Renal cortex interstitium (tissue), 11 donors: ENCODE measurements around the gene SUMO3. TPM values are rescaled to one million over a fixed set of nuclear protein-coding genes. Genes with fewer than 3 reads are reported as not detected.
"Not testable (repeated sequence)": the region's sequence is repeated elsewhere in the genome, so short reads cannot be mapped to it uniquely, and the experiment has no call there.

ENCODE experiments used
- DNase-seq, 11 donors: peaks; one replicate each; pipeline ENCODE4 v3.0.0-alpha.2; 2013; ENCODE audit warnings: low read depth in 9 of 11, low spot score in 4 of 11; ENCODE audit errors: extremely low read depth in 1 of 11
- polyA plus RNA-seq, 3 donors: library from polyadenylated mRNA; unstranded; fragments of 120-200 nt; gene quantifications; one replicate each; pipeline ENCODE4 v1.2.1, GENCODE V29; 2013; ENCODE audit not compliant: insufficient read length in 3 of 3

The SUMO3 gene
- polyA plus RNA-seq, 3 donors: 93.3 to 123 (median 115) TPM

DNA sequence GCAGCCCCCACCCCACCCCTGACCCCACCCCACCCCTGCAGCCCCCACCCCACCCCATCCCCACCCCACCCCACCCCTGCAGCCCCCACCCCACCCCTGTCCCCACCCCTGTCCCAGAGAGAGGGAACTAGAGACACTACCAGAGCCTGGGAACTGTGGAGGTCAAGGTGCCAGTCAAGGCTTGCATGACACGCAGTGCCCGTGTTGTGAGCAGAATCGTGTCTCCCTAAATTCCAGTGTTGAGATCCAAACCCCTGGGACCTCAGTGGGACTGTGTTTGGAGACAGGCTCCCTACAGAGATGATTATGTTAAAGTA is 18.4 kb upstream of the SUMO3 start:
- DNase-seq: no peak

DNA sequence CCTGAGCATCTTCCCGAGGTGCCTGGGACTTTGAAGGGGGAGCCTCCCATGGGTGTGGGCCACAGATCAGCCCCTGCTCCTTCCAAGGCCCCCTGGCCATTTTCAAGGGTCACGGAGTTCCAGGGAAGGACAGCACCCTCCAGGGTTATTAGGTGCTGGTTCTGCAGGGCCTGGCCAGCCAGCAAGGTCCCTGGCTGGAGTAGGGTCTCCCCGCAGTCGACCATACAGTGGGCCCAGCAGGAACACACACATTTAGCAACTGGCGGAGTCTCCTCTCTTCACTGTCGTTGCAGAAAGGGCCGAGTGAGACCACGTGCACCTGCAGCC is 17.7 kb upstream of the SUMO3 start:
- DNase-seq: no peak

GRCh38 chr21:44834951-44835646 is 17.2 kb upstream of the SUMO3 start:
- DNase-seq: no peak

DNA sequence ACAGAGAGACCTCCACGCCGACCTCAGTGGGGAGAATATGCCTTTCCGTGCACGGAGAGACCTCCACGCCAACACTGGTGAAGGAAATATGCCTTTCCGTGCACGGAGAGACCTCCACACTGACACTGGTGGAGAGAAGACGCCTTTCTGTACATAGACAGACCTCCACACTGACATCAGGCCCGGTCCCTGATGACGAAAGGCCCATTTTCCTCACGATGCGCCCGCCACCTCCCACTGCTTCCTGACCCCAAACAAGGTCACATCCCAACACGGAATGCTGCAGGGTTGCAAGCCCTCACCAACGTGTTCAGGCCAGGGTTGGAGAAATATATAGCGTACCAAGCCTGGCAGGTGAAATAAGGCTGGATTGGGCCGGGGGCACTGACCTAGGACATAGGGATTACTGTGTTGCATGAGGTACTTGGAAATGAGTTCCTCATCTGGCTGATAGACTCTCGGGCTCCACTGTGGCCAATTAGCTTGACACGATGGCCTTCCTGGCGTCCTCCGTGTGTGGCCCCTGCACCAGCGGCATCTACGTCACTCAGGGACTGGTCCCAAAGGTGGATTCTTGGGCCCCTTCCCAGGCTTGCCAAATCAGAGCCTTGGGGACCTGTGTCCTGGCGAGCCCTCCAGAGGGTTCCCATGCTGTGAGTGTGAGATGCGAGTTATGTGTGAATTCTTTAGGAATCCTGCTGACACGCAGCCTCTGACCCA is 16.5 kb upstream of the SUMO3 start:
- DNase-seq: no peak

GRCh38 chr21:44833663-44834062 is 15.8 kb upstream of the SUMO3 start:
- no peak for DNase-seq

- not testable (repeated sequence) for DNase-seq
Measured at GRCh38 chr21:44832516-44833255, 14.8 kb upstream of the SUMO3 start.

DNA sequence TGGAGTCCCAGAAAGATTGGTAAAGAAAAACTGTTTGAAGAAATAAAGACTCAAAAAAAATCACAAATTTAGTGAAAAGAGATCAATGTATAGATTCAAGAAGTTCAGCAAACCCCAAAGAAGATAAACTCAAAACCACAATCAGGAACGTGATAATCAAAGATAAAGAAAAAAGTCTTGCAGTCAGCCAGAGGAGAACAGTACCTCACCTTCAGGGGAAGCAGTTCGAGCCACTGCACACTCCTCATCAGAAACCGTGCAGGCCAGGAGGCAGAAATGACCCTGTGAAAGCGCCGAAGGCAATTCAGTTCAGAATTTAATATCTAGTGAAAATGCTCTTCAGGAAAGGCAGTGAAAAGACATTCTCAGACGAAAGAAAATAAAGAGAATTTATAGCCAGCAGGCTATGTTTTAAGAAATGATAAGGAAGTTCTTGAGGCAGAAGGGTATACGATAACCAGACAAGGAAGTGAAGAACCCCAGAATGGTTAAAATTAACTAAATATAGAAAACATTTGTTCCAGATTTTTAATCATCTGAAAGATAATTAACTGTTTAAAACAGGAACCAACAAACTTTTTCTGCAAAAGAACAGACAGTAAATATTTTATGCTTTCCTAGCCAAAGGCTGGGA is 13.5 kb upstream of the SUMO3 start:
- no peak for DNase-seq

DNA sequence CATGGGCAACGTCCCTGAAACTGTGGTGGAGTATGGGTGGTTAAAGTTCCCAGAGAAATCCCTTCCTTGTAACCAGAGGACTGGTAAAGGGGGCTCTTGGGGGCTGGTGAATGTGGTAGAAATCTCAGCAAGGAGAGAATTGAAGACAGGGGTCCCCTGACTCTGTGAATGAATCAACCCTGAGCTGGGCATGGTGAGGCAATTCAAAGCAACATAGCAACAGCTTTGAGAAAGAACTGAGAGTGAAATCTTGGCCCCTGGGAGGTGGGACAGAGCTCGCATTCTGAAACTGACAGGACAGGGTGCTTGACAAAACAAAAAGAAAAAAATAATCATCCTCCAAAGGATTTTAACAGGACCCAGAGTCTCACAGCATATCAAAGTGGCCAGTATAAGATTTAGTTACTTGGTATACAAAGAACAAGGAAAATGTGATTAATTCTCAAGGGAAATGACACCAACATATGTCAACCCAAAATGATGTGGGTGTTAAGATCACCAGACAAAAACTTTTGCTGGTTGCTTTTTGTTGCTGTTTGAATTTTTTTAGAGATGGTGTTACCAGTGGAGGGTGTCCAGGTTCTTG is 11.7 kb upstream of the SUMO3 start:
- no peak for DNase-seq

- DNase-seq: no peak
Measured at GRCh38 chr21:44828362-44829056, 10.6 kb upstream of the SUMO3 start.

- no peak for DNase-seq
Measured at GRCh38 chr21:44823179-44823660, 5.4 kb upstream of the SUMO3 start.

- no peak for DNase-seq
Measured at GRCh38 chr21:44822484-44823178, 4.8 kb upstream of the SUMO3 start.

DNA sequence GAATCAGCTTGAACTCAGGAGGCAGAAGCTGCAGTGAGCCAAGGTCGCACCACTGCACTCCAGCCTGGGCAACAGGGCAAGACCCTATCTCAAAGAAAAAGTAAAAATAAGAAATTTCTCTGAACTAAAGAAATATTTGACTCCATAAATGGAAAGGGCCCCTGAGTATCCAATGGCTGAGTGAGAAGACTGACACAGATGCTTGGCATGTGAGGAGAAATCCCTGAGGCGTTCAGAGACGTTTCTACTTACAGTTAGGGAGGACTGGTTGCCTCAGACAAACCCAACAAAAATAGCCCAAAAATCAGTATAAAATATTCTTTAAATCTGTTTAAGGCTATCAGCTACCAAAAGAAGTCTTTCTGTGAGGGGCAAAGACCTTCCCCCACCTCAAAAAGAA is 3.0 kb upstream of the SUMO3 start:
- no peak for DNase-seq

- DNase-seq: no peak
Measured at GRCh38 chr21:44819283-44820243, 1.7 kb upstream of the SUMO3 start.

DNA sequence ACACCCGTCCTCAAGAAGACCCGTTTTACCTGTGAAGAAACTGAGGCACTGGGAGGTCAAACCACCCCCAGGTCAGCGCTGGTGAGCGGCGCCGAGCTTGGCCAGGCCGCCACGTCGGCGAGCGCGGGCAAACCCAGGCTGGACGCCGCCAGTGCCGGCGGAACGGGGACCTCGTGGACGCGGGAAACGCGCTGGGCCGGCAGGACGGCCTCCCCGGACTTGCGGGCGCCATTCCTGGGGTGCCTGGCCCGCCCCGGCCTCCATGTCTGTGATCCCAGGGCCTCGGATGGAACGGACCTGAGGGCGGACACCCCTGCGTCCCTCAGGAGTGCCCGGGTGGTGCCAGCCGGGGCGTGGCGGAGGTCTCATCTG is 764 bp upstream of the SUMO3 start:
- no peak for DNase-seq

GRCh38 chr21:44817506-44817880 is 369 bp downstream of the SUMO3 start:
- peak; percentile 69 to 87 (median 80) for DNase-seq

- DNase-seq: no peak
Measured at GRCh38 chr21:44816761-44817505, 929 bp downstream of the SUMO3 start.
